BE2C (cell line): ENCODE measurements around the gene TRIM37.

Experiments used
- DNase-seq: peaks from one replicate; pipeline ENCODE4 v3.0.0-alpha.2; 2020
- H3K27me3 ChIP-seq: fragments of 250-450 bp; sonication (Bioruptor Pico); 2 replicates; pipeline ENCODE4 v1.5.1; 2020; ENCODE audit warnings: mild to moderate bottlenecking
- H3K36me3 ChIP-seq: fragments of 250-450 bp; sonication (Bioruptor Pico); 2 replicates; pipeline ENCODE4 v1.5.1; 2020; ENCODE audit warnings: mild to moderate bottlenecking
- H3K4me1 ChIP-seq: fragments of 250-450 bp; sonication (Bioruptor Pico); 2 replicates; pipeline ENCODE4 v1.5.1; 2020
- H3K4me3 ChIP-seq: 2 replicates; pipeline ENCODE4 v1.5.1; 2011; ENCODE audit warnings: low read depth, low read length
- H3K9me3 ChIP-seq: fragments of 250-450 bp; sonication (Bioruptor Pico); 2 replicates; pipeline ENCODE4 v1.5.1; 2020
- TF ChIP-seq, protein P1 (sequence below): IDR thresholded peaks from 2 replicates; pipeline ENCODE4 v1.5.1; 2012; ENCODE audit warnings: mild to moderate bottlenecking, low read depth, low read length

TRIM37 gene

GRCh38 chr17:59003860-59004259 is 102.8 kb downstream of the TRIM37 start:
- peaks cover under 1% of the 10 kb centered on the region; the same call in 1 of the 2 replicates for H3K4me1 ChIP-seq
- TF ChIP-seq, protein P1, sequence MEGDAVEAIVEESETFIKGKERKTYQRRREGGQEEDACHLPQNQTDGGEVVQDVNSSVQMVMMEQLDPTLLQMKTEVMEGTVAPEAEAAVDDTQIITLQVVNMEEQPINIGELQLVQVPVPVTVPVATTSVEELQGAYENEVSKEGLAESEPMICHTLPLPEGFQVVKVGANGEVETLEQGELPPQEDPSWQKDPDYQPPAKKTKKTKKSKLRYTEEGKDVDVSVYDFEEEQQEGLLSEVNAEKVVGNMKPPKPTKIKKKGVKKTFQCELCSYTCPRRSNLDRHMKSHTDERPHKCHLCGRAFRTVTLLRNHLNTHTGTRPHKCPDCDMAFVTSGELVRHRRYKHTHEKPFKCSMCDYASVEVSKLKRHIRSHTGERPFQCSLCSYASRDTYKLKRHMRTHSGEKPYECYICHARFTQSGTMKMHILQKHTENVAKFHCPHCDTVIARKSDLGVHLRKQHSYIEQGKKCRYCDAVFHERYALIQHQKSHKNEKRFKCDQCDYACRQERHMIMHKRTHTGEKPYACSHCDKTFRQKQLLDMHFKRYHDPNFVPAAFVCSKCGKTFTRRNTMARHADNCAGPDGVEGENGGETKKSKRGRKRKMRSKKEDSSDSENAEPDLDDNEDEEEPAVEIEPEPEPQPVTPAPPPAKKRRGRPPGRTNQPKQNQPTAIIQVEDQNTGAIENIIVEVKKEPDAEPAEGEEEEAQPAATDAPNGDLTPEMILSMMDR: no peak
- peaks cover 16% of the 10 kb centered on the region for H3K36me3 ChIP-seq
- no peaks in the 10 kb centered on the region for H3K27me3 ChIP-seq
- no peak overlapping the region for H3K4me3 ChIP-seq
- no peak for DNase-seq
- H3K9me3 ChIP-seq: no peaks in the 10 kb centered on the region

GRCh38 chr17:59002848-59003247 is 103.8 kb downstream of the TRIM37 start:
- no peak overlapping the region for H3K4me3 ChIP-seq
- peaks cover 10% of the 10 kb centered on the region for H3K4me1 ChIP-seq
- TF ChIP-seq, protein P1: no peak
- no peak for DNase-seq
- no peaks in the 10 kb centered on the region for H3K9me3 ChIP-seq
- H3K27me3 ChIP-seq: no peaks in the 10 kb centered on the region
- peaks cover 27% of the 10 kb centered on the region for H3K36me3 ChIP-seq

- no peaks in the 10 kb centered on the region for H3K27me3 ChIP-seq
- peaks cover 11% of the 10 kb centered on the region for H3K4me1 ChIP-seq
- no peaks in the 10 kb centered on the region for H3K9me3 ChIP-seq
- DNase-seq: no peak
- H3K36me3 ChIP-seq: peaks cover 27% of the 10 kb centered on the region
- H3K4me3 ChIP-seq: no peak overlapping the region
- TF ChIP-seq, protein P1: no peak
These were observed 104.6 kb downstream of the TRIM37 start for GRCh38 chr17:59002126-59002525.

- H3K4me1 ChIP-seq: peaks cover 11% of the 10 kb centered on the region
- peaks cover 27% of the 10 kb centered on the region for H3K36me3 ChIP-seq
- H3K4me3 ChIP-seq: no peak overlapping the region
- H3K9me3 ChIP-seq: no peaks in the 10 kb centered on the region
- TF ChIP-seq, protein P1: no peak
- DNase-seq: no peak
- H3K27me3 ChIP-seq: no peaks in the 10 kb centered on the region
These were observed 105.4 kb downstream of the TRIM37 start for GRCh38 chr17:59001158-59001814.

GRCh38 chr17:59000022-59000421 is 106.7 kb downstream of the TRIM37 start:
- TF ChIP-seq, protein P1: no peak
- Histone ChIP-seq H3K4me3 (no peak overlapping the region), H3K9me3 (no peaks in the 10 kb centered on the region), H3K4me1 (peaks cover 11% of the 10 kb centered on the region), H3K27me3 (no peaks in the 10 kb centered on the region), H3K36me3 (peaks cover 27% of the 10 kb centered on the region)
- no peak for DNase-seq

- TF ChIP-seq, protein P1: no peak
- Histone ChIP-seq H3K4me1 (peaks cover 11% of the 10 kb centered on the region), H3K9me3 (no peaks in the 10 kb centered on the region), H3K27me3 (no peaks in the 10 kb centered on the region), H3K36me3 (peaks cover 27% of the 10 kb centered on the region), H3K4me3 (no peak overlapping the region)
- DNase-seq: no peak
These were observed 107.2 kb downstream of the TRIM37 start for GRCh38 chr17:58999500-58999899.
